HepG2 (cell line): ENCODE measurements around the gene STX1B. TPM values are rescaled to one million over a fixed set of nuclear protein-coding genes. Genes with fewer than 3 reads are reported as not detected.

ENCODE experiments used
- ELK4 ChIP-seq: sonication (generic); formaldehyde crosslinking; IDR thresholded peaks from 2 replicates; pipeline ENCODE4 v1.9.0; 2021; ENCODE audit warnings: missing genetic modification reagents, borderline replicate concordance
- HOXA5 ChIP-seq: sonication (generic); formaldehyde crosslinking; IDR thresholded peaks from 2 replicates; pipeline ENCODE4 v1.4.0; 2020; ENCODE audit warnings: missing genetic modification reagents
- KDM2A ChIP-seq: sonication (generic); formaldehyde crosslinking; IDR thresholded peaks from 2 replicates; pipeline ENCODE4 v1.4.0; 2020; ENCODE audit warnings: low read depth, missing genetic modification reagents, borderline replicate concordance
- MAFF ChIP-seq: IDR thresholded peaks from 2 replicates; pipeline ENCODE4 v1.6.1; 2011; ENCODE audit warnings: low read depth, low read length, improper control_type of control experiment
- PAX8 ChIP-seq: sonication (generic); formaldehyde crosslinking; IDR thresholded peaks from 2 replicates; pipeline ENCODE4 v1.8.0; 2022; ENCODE audit warnings: mild to moderate bottlenecking, missing genetic modification reagents, borderline replicate concordance
- PHF20 ChIP-seq: sonication (generic); formaldehyde crosslinking; IDR thresholded peaks from 2 replicates; pipeline ENCODE4 v1.5.0; 2020; ENCODE audit warnings: mild to moderate bottlenecking, missing genetic modification reagents
- PRDM15 ChIP-seq: sonication (generic); formaldehyde crosslinking; IDR thresholded peaks from 2 replicates; pipeline ENCODE4 v1.4.0; 2020; ENCODE audit warnings: missing genetic modification reagents
- STAG1 ChIP-seq: sonication (generic); formaldehyde crosslinking; IDR thresholded peaks from 2 replicates; pipeline ENCODE4 v1.4.0; 2020; ENCODE audit warnings: missing genetic modification reagents
- TFAP4 ChIP-seq: sonication (generic); IDR thresholded peaks from 2 replicates; pipeline ENCODE4 v1.6.1; 2016; ENCODE audit warnings: low read depth, borderline replicate concordance
- ZBTB25 ChIP-seq: IDR thresholded peaks from 2 replicates; pipeline ENCODE4 v1.6.1; 2018; ENCODE audit warnings: missing genetic modification reagents
- ZFYVE20 ChIP-seq: sonication (generic); formaldehyde crosslinking; IDR thresholded peaks from 2 replicates; pipeline ENCODE4 v1.8.0; 2023; ENCODE audit warnings: low read depth, mild to moderate bottlenecking, moderate library complexity, missing genetic modification reagents, borderline replicate concordance
- ZIK1 ChIP-seq: sonication (generic); formaldehyde crosslinking; IDR thresholded peaks from 2 replicates; pipeline ENCODE4 v1.5.0; 2020; ENCODE audit warnings: mild to moderate bottlenecking, low read depth, missing genetic modification reagents, borderline replicate concordance
- ZNF180 ChIP-seq: sonication (generic); formaldehyde crosslinking; IDR thresholded peaks from 2 replicates; pipeline ENCODE4 v1.4.0; 2020; ENCODE audit warnings: low read depth, missing genetic modification reagents, borderline replicate concordance
- ZNF333 ChIP-seq: sonication (generic); formaldehyde crosslinking; IDR thresholded peaks from 2 replicates; pipeline ENCODE4 v1.4.0; 2020; ENCODE audit warnings: mild to moderate bottlenecking, missing genetic modification reagents, borderline replicate concordance
- ZNF468 ChIP-seq: sonication (generic); formaldehyde crosslinking; IDR thresholded peaks from 2 replicates; pipeline ENCODE4 v1.8.0; 2022; ENCODE audit warnings: mild to moderate bottlenecking, moderate library complexity, missing genetic modification reagents
- ZNF503 ChIP-seq: sonication (generic); formaldehyde crosslinking; IDR thresholded peaks from 2 replicates; pipeline ENCODE4 v1.4.0; 2020; ENCODE audit warnings: missing genetic modification reagents
- ZNF570 ChIP-seq: sonication (generic); formaldehyde crosslinking; IDR thresholded peaks from 2 replicates; pipeline ENCODE4 v1.4.0; 2020; ENCODE audit warnings: mild to moderate bottlenecking, missing genetic modification reagents, borderline replicate concordance
- ZNF607 ChIP-seq: sonication (generic); formaldehyde crosslinking; IDR thresholded peaks from 2 replicates; pipeline ENCODE4 v1.5.1; 2020; ENCODE audit warnings: missing genetic modification reagents, mild to moderate bottlenecking, borderline replicate concordance
- ZNF773 ChIP-seq: sonication (generic); formaldehyde crosslinking; IDR thresholded peaks from 2 replicates; pipeline ENCODE4 v1.4.0; 2020; ENCODE audit warnings: missing genetic modification reagents, borderline replicate concordance
- ZNF776 ChIP-seq: sonication (generic); formaldehyde crosslinking; IDR thresholded peaks from 2 replicates; pipeline ENCODE4 v1.4.0; 2020; ENCODE audit warnings: mild to moderate bottlenecking, missing genetic modification reagents
- ZSCAN12 ChIP-seq: sonication (generic); formaldehyde crosslinking; IDR thresholded peaks from 2 replicates; pipeline ENCODE4 v1.9.0; 2021; ENCODE audit warnings: mild to moderate bottlenecking, missing genetic modification reagents
- polyA plus RNA-seq, 8 experiments: library from polyadenylated mRNA; depleted of rRNA in 3 of 8; stranded (reverse) in 7 of 8; unstranded in 1 of 8; fragments of >200 nt; fragmentation: Illumina TruSeq in 4 of 8; extraction: Trizol in 4 of 8; gene quantifications; 2 replicates each; pipeline versions ENCODE4 v1.2.1 to v1.2.3, GENCODE V29; 2011 to 2016; ENCODE audit warnings: low read depth in 4 of 8, missing spikeins in 1 of 8, mixed read lengths in 1 of 8; ENCODE audit not compliant: insufficient read depth in 1 of 8
- total RNA-seq, 5 experiments: library from RNA; depleted of rRNA; stranded (reverse); fragments of >200 nt; fragmentation: Illumina TruSeq; extraction: Trizol; gene quantifications; 2 replicates each; pipeline ENCODE4 v1.2.3, GENCODE V29; 2016; ENCODE audit warnings: low read depth in 1 of 5

STX1B gene
- total and polyA plus RNA-seq, 2 of the 13 experiments (the other 11 are each of a cell fraction or from before 2014, with no cell fraction given): 2.1 to 3.0 TPM

GRCh38 chr16:31001507-31002249, 8.8 kb downstream of the STX1B start (continued):
- TF ChIP-seq PRDM15 (CRISPR knock-in tag): no peak
- TF ChIP-seq ZNF180 (CRISPR knock-in tag): no peak
- no peak for TF ChIP-seq ZBTB25 (CRISPR knock-in tag)
- TF ChIP-seq ZNF607 (CRISPR knock-in tag): no peak
- TF ChIP-seq ZNF333 (CRISPR knock-in tag): no peak
- TF ChIP-seq ELK4 (CRISPR knock-in tag): no peak
- TF ChIP-seq TFAP4: no peak
- TF ChIP-seq ZNF570 (CRISPR knock-in tag): no peak
- TF ChIP-seq ZNF468: no peak
- TF ChIP-seq STAG1 (CRISPR knock-in tag): no peak
- TF ChIP-seq HOXA5 (CRISPR knock-in tag): no peak
- TF ChIP-seq ZIK1 (CRISPR knock-in tag): no peak
- no peak for TF ChIP-seq ZSCAN12 (CRISPR knock-in tag)
- no peak for TF ChIP-seq ZNF503 (CRISPR knock-in tag)
- TF ChIP-seq PHF20 (CRISPR knock-in tag): no peak
- 0 out of 2 replicates have a peak, but pooled peaks have one; percentile 62 for TF ChIP-seq PAX8 (CRISPR knock-in tag)
- no peak for TF ChIP-seq ZNF773 (CRISPR knock-in tag)
- TF ChIP-seq ZNF776: peak; percentile 67; the same call in 1 of the 2 replicates
- TF ChIP-seq MAFF: no peak
- TF ChIP-seq ZFYVE20 (CRISPR knock-in tag): no peak
- TF ChIP-seq KDM2A (CRISPR knock-in tag): no peak; the same call in none of the 2 replicates
